Neural progenitor cell (in vitro differentiated cells): ENCODE measurements around the gene PIP5K1B.

Experiments used
- CTCF ChIP-seq: fragments of 200-600 bp; sonication (generic); IDR thresholded peaks from 2 replicates; pipeline ENCODE4 v1.5.1; 2017; ENCODE audit warnings: antibody characterized with exemption, mild to moderate bottlenecking
- EZH2 ChIP-seq: fragments of 200-600 bp; sonication (generic); IDR thresholded peaks from 2 replicates; pipeline ENCODE4 v1.6.1; 2017; ENCODE audit warnings: antibody characterized with exemption, mild to moderate bottlenecking, moderate library complexity
- EZH2phosphoT487 ChIP-seq: fragments of 200-600 bp; sonication (generic); IDR thresholded peaks from 2 replicates; pipeline ENCODE4 v1.6.1; 2017; ENCODE audit warnings: antibody characterized with exemption

GRCh38 chr9:68762570-68762969, 57.5 kb downstream of the PIP5K1B start:
- TF ChIP-seq EZH2: no peak
- no peak for TF ChIP-seq CTCF
- TF ChIP-seq EZH2phosphoT487: no peak
